ENCODE measurements around the gene TMEM134. TPM values are rescaled to one million over a fixed set of nuclear protein-coding genes. Genes with fewer than 3 reads are reported as not detected.

Gene TMEM134
- total and polyA plus RNA-seq, 8 donors: 45.1 to 93.4 (median 61.5) TPM

DNA sequence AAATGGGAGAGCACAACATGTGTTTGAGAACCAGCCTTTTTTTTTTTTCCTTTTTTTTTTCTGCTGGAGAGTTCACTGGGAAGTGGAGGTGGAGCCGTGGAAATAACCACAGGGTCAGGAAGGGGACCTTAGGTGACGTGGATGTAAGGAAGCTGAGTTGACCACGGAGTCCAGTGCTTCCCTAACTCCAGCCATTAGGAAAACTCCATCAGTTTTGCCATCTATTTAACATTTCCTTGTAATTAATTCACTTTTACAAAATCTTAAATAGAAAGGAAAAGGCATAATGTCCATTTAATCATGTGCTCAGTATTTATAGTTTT, 40.9 kb upstream of the TMEM134 start:
- no peak overlapping the region for H3K27ac ChIP-seq
- peaks cover 0 to 20% (median 12%) of the 10 kb centered on the region in 3 donors for H3K4me1 ChIP-seq
- no peaks in the 10 kb centered on the region for H3K36me3 ChIP-seq
- no peaks in the 10 kb centered on the region for H3K9me3 ChIP-seq
- no peak for DNase-seq
- no peaks in the 10 kb centered on the region for H3K27me3 ChIP-seq
- FAIRE-seq: no peak
- no peak overlapping the region for H3K4me3 ChIP-seq
- TF ChIP-seq, protein P1, sequence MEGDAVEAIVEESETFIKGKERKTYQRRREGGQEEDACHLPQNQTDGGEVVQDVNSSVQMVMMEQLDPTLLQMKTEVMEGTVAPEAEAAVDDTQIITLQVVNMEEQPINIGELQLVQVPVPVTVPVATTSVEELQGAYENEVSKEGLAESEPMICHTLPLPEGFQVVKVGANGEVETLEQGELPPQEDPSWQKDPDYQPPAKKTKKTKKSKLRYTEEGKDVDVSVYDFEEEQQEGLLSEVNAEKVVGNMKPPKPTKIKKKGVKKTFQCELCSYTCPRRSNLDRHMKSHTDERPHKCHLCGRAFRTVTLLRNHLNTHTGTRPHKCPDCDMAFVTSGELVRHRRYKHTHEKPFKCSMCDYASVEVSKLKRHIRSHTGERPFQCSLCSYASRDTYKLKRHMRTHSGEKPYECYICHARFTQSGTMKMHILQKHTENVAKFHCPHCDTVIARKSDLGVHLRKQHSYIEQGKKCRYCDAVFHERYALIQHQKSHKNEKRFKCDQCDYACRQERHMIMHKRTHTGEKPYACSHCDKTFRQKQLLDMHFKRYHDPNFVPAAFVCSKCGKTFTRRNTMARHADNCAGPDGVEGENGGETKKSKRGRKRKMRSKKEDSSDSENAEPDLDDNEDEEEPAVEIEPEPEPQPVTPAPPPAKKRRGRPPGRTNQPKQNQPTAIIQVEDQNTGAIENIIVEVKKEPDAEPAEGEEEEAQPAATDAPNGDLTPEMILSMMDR (IDR thresholded peaks at IDR 0.05): no peak
- WGBS, 2 donors: 59 to 68% methylated on average over 3 of the region's 3 CpGs
- intact Hi-C loops (cut with DNase I): no loop called here
- no peak for ATAC-seq

- Histone ChIP-seq H3K27ac (peak overlapping the region; percentile 95 to 99 (median 98)), H3K27me3 (no peaks in the 10 kb centered on the region), H3K36me3 (no peaks in the 10 kb centered on the region), H3K4me1 (peaks cover 0 to 25% (median 12%) of the 10 kb centered on the region in 3 donors), H3K4me3 (peak overlapping the region; percentile 50 to 86 (median 72)), H3K9me3 (no peaks in the 10 kb centered on the region)
- intact Hi-C loops (cut with DNase I): loop anchor here in 1 of 3 donors (10.0 kb wide), 1 partner anchor 94 kb away; the partner anchor contains the start of gene CARNS1
- TF ChIP-seq, protein P1 (IDR thresholded peaks at IDR 0.05): no peak
- DNase-seq (peak; percentile 97 to 100 (median 98)), FAIRE-seq (no peak), ATAC-seq (peak; percentile 45 to 63 (median 56))
- WGBS, 2 donors: 1% methylated on average over 57 of the region's 57 CpGs
These were observed 39.6 kb upstream of the TMEM134 start for GRCh38 chr11:67508486-67509121.

DNA sequence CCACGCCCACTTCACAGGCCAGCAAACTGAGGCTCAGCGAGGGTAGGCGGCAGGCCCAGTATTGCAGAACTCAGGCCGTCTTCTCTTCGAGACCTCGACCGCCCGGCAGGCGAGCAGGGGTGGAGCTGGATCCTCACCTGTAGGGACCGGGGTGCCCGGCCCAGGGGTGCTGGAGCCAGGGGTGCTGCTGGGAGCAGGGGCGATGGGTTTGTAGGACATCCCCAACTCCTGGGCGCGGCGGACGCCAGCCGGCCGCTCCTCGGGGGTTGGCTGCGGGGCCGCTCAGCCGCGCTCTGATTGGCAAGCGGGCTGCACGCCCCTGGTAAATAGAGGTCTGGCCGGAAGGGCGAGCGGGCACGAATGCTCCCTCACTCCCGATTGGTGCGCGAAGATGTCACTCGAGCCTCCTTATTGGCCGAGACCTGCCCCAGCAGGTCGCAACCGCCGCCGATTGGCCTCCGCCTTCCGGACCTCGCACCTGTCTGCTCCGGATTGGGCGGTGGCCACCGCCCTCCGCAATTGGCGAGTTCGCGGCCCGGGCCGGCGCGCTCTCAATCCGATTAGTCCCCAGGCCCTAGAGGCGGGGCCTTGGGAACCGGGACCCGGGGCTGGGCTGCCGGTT, 38.9 kb upstream of the TMEM134 start, which contains the start of gene CDK2AP2:
TSS of gene CDK2AP2 (minus strand) at position 299 of the 622 bp plus-strand sequence. CDS start at position 219, 80 bp downstream.
- intact Hi-C loops (cut with DNase I): loop anchor here in 1 of 3 donors (10.0 kb wide), 1 partner anchor 93 kb away; the partner anchor contains the start of gene CARNS1
- peak; percentile 78 for FAIRE-seq
- H3K4me1 ChIP-seq: peaks cover 0 to 26% (median 12%) of the 10 kb centered on the region in 3 donors

GRCh38 chr11:67507242-67507863, 38.3 kb upstream of the TMEM134 start:
- H3K4me1 ChIP-seq: peaks cover 0 to 26% (median 12%) of the 10 kb centered on the region in 3 donors
- no peaks in the 10 kb centered on the region for H3K36me3 ChIP-seq
- WGBS, 2 donors: 8 to 12% methylated on average over 33 of the region's 33 CpGs
- no peaks in the 10 kb centered on the region for H3K9me3 ChIP-seq
- DNase-seq: peak in 1 of 6 donors; percentile 80
- peak overlapping the region; percentile 50 to 86 (median 85) for H3K4me3 ChIP-seq
- no peak for ATAC-seq
- no peaks in the 10 kb centered on the region for H3K27me3 ChIP-seq
- intact Hi-C loops (cut with DNase I): loop anchor here in 1 of 3 donors (10.0 kb wide), 1 partner anchor 93 kb away; the partner anchor contains the start of gene CARNS1
- TF ChIP-seq, protein P1 (IDR thresholded peaks at IDR 0.05): no peak
- H3K27ac ChIP-seq: peak overlapping the region; percentile 95 to 99 (median 98)
- no peak for FAIRE-seq

More for the DNA sequence above, 38.9 kb upstream of the TMEM134 start, which contains the start of gene CDK2AP2:
- Histone ChIP-seq H3K9me3 (no peaks in the 10 kb centered on the region), H3K4me3 (peak within 1 kb of the TSS; percentile 50 to 86 (median 85)), H3K27ac (peak within 1 kb of the TSS; percentile 95 to 99 (median 98)), H3K27me3 (no peaks in the 10 kb centered on the region), H3K36me3 (no peaks in the 10 kb centered on the region)
- ATAC-seq (peak; percentile 69 to 86 (median 78)), DNase-seq (peak; percentile 98 to 100 (median 100))
- TF ChIP-seq, protein P1 (IDR thresholded peaks at IDR 0.05): no peak
- 0% methylated on average over 53 to 57 of the region's 57 CpGs for WGBS, 2 donors

All from pancreas (tissue), 10 donors.